GM12891 (cell line): Measurements from ENCODE around the gene TNS3.

Experiments
- PAX5 ChIP-seq: IDR thresholded peaks from 2 replicates; pipeline ENCODE4 v1.6.1; 2011; ENCODE audit warnings: low read length, moderate library complexity, mild to moderate bottlenecking; ENCODE audit not compliant: insufficient read depth, severe bottlenecking
- POLR2A ChIP-seq: IDR thresholded peaks from 2 replicates; pipeline ENCODE4 v1.6.1; 2011; ENCODE audit warnings: low read depth, low read length, control low read depth
- POLR2AphosphoS5 ChIP-seq: IDR thresholded peaks from 2 replicates; pipeline ENCODE4 v1.6.1; 2011; ENCODE audit warnings: low read depth, low read length, control low read depth
- SPI1 ChIP-seq: IDR thresholded peaks from 2 replicates; pipeline ENCODE4 v1.6.1; 2011; ENCODE audit warnings: low read depth, low read length, control low read depth
- TAF1 ChIP-seq: IDR thresholded peaks from 2 replicates; pipeline ENCODE4 v1.6.1; 2011; ENCODE audit warnings: low read depth, low read length, control low read depth

GRCh38 chr7:47498229-47499056 lies 83.5 kb downstream of the TNS3 start:
- no peak for TF ChIP-seq POLR2AphosphoS5
- TF ChIP-seq POLR2A = no peak
- no peak for TF ChIP-seq SPI1
- no peak for TF ChIP-seq TAF1
- TF ChIP-seq PAX5 = no peak
